ENCODE measurements around the gene PRSS38.
"Not testable (repeated sequence)": the region's sequence is repeated elsewhere in the genome, so short reads cannot be mapped to it uniquely, and the experiment has no call there.

The PRSS38 gene

GRCh38 chr1:227846265-227846858 lies 30.9 kb downstream of the PRSS38 start:
- no peak for DNase-seq

GRCh38 chr1:227847046-227847445 lies 31.6 kb downstream of the PRSS38 start:
- not testable (repeated sequence) for DNase-seq

- DNase-seq = no peak
Measured at GRCh38 chr1:227848430-227848932, 33.0 kb downstream of the PRSS38 start.

GRCh38 chr1:227849251-227849650 lies 33.8 kb downstream of the PRSS38 start:
- DNase-seq = no peak

- DNase-seq = no peak
Measured at GRCh38 chr1:227854189-227854588, 38.7 kb downstream of the PRSS38 start.

- no peak for DNase-seq
Measured at GRCh38 chr1:227855687-227856086, 40.2 kb downstream of the PRSS38 start.

- DNase-seq = no peak
Measured at GRCh38 chr1:227856147-227856858, 40.8 kb downstream of the PRSS38 start.

GRCh38 chr1:227864882-227865281 lies 49.4 kb downstream of the PRSS38 start:
- DNase-seq = no peak

- no peak for DNase-seq
Measured at GRCh38 chr1:227869279-227869842, 53.9 kb downstream of the PRSS38 start.

GRCh38 chr1:227869851-227870305 lies 54.4 kb downstream of the PRSS38 start:
- peak; percentile 8 for DNase-seq

- no peak for DNase-seq
Measured at GRCh38 chr1:227870366-227870765, 54.9 kb downstream of the PRSS38 start.

GRCh38 chr1:227871892-227872291 lies 56.4 kb downstream of the PRSS38 start:
- not testable (repeated sequence) for DNase-seq

GRCh38 chr1:227877810-227878209 lies 62.3 kb downstream of the PRSS38 start:
- not testable (repeated sequence) for DNase-seq

GRCh38 chr1:227880342-227880924 lies 65.0 kb downstream of the PRSS38 start:
- no peak for DNase-seq

- no peak for DNase-seq
Measured at GRCh38 chr1:227883073-227883520, 67.6 kb downstream of the PRSS38 start.

GRCh38 chr1:227883641-227884301 lies 68.3 kb downstream of the PRSS38 start:
- no peak for DNase-seq

GRCh38 chr1:227884370-227885134 lies 69.1 kb downstream of the PRSS38 start:
- DNase-seq = no peak

- no peak for DNase-seq
Measured at GRCh38 chr1:227885135-227885647, 69.7 kb downstream of the PRSS38 start.

- DNase-seq = no peak
Measured at GRCh38 chr1:227885648-227886502, 70.4 kb downstream of the PRSS38 start.

- no peak for DNase-seq
Measured at GRCh38 chr1:227886503-227886961, 71.1 kb downstream of the PRSS38 start.

Measured in NCI-H2029 treated with DMSO at 0.1 percent for 48 hours (cell line).